Measurements from ENCODE around the gene SHROOM3. TPM values are rescaled to one million over a fixed set of nuclear protein-coding genes. Genes with fewer than 3 reads are reported as not detected.

SHROOM3 gene
- total and polyA plus RNA-seq, 10 donors = 0.37 to 23.9 (median 8.3) TPM

DNA sequence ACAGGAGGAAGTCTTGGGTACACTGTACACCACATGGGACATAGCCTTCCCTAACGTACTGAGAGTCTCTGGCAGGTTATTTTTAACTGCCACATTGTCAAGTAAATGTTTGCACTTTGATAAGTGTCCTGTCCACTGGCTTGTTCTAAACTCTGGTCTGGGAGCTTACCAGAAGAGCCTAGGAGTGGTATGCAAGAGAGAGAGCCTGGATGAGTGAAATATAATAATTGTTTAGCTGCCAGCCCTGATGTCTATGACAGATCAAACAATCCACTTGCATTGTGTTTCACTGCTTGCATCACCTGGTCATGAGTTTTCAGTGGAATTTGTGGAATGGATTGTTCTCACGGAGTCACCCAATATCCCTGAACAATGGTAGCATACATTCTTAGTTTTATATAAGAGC, 91.6 kb downstream of the SHROOM3 start:
- no peak overlapping the region for H3K27ac ChIP-seq
- no peaks in the 10 kb centered on the region for H3K36me3 ChIP-seq
- intact Hi-C loops (cut with DNase I; ENCODE audit: low total_unique reads) = no loop called here
- TF ChIP-seq CTCF (IDR thresholded peaks at IDR 0.05 in 8 of 11, conservative IDR thresholded peaks at IDR 0.05 in 3 of 11) = no peak
- no peak for TF ChIP-seq POLR2A (IDR thresholded peaks at IDR 0.05)
- TF ChIP-seq POLR2AphosphoS5 (IDR thresholded peaks at IDR 0.05) = no peak
- no peak overlapping the region for H3K4me3 ChIP-seq
- H3K9me3 ChIP-seq = peaks cover 0 to 3% (median 0%) of the 10 kb centered on the region in 8 donors
- no peaks in the 10 kb centered on the region for H3K4me1 ChIP-seq
- H3K27me3 ChIP-seq (replicated peaks in 1 of 7) = peaks cover 0 to 3% (median 0%) of the 10 kb centered on the region in 7 donors
- DNase-seq = no peak
- 41 to 52% (median 47%) methylated on average over 2 of the region's 2 CpGs for WGBS, 5 donors

- DNase-seq = no peak
- H3K36me3 ChIP-seq = no peaks in the 10 kb centered on the region
- peaks cover 0 to 3% (median 0%) of the 10 kb centered on the region in 7 donors for H3K27me3 ChIP-seq (replicated peaks in 1 of 7)
- WGBS, 5 donors = 81 to 90% (median 86%) methylated on average over 5 of the region's 5 CpGs
- no peaks in the 10 kb centered on the region for H3K9me3 ChIP-seq
- intact Hi-C loops (cut with DNase I; ENCODE audit: low total_unique reads) = no loop called here
- H3K4me3 ChIP-seq = no peak overlapping the region
- TF ChIP-seq POLR2A (IDR thresholded peaks at IDR 0.05) (no peak), CTCF (IDR thresholded peaks at IDR 0.05 in 8 of 11, conservative IDR thresholded peaks at IDR 0.05 in 3 of 11) (no peak), POLR2AphosphoS5 (IDR thresholded peaks at IDR 0.05) (no peak)
- H3K27ac ChIP-seq = no peak overlapping the region
- H3K4me1 ChIP-seq = no peaks in the 10 kb centered on the region
Measured at GRCh38 chr4:76527666-76528065, 92.6 kb downstream of the SHROOM3 start.

DNA sequence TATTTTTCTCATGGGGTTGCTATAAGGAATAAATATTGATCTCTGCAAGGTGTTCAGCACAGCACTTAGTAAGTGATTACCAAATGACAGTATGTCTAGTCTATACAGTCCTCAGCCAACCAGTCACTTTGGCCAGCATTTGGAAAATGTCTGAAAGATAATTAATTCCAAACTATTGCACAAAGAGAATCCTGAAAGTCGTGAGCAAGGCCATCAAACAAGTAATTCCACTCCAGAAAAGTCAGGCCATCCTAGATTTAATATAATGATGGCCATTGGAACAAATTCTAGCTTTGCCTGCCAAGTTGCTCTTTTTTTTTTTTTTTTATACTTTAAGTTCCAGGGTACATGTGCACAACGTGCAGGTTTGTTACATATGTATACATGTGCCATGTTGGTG, 96.6 kb downstream of the SHROOM3 start:
- no peak overlapping the region for H3K27ac ChIP-seq
- peaks cover 0 to 3% (median 0%) of the 10 kb centered on the region in 7 donors for H3K27me3 ChIP-seq (replicated peaks in 1 of 7)
- H3K4me1 ChIP-seq = no peaks in the 10 kb centered on the region
- no peaks in the 10 kb centered on the region for H3K9me3 ChIP-seq
- no peaks in the 10 kb centered on the region for H3K36me3 ChIP-seq
- DNase-seq = no peak
- TF ChIP-seq POLR2AphosphoS5 (IDR thresholded peaks at IDR 0.05) = no peak
- TF ChIP-seq POLR2A (IDR thresholded peaks at IDR 0.05) = no peak
- TF ChIP-seq CTCF (IDR thresholded peaks at IDR 0.05 in 8 of 11, conservative IDR thresholded peaks at IDR 0.05 in 3 of 11) = no peak
- no peak overlapping the region for H3K4me3 ChIP-seq
- intact Hi-C loops (cut with DNase I; ENCODE audit: low total_unique reads) = no loop called here
- 57 to 69% (median 63%) methylated on average over 2 of the region's 2 CpGs for WGBS, 5 donors

DNA sequence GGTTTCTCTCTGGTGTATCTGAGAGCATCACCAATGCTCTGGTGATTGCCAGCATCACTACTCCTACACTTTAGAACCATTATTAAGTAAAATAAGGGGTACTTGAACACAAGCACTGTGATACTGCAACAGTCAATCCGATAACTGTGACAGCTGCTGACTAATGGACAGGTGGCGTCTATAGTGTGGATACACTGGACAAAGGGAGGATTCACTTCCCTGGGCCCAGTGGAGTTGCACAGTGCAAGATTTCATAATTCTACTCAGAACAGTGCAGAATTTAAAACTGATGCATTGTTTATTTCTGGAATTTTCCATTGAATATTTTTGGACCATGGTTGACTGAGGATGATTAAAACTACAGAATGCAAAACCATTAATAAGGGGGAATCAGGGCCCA, 97.8 kb downstream of the SHROOM3 start:
- 61 to 78% (median 71%) methylated on average over 2 of the region's 2 CpGs for WGBS, 5 donors
- Histone ChIP-seq H3K4me3 (no peak overlapping the region), H3K9me3 (no peaks in the 10 kb centered on the region)

More for the DNA sequence above, 97.8 kb downstream of the SHROOM3 start:
- no peak for DNase-seq
- peaks cover 0 to 3% (median 0%) of the 10 kb centered on the region in 7 donors for H3K27me3 ChIP-seq (replicated peaks in 1 of 7)
- intact Hi-C loops (cut with DNase I; ENCODE audit: low total_unique reads) = no loop called here
- H3K4me1 ChIP-seq = no peaks in the 10 kb centered on the region
- TF ChIP-seq POLR2AphosphoS5 (IDR thresholded peaks at IDR 0.05) (no peak), CTCF (IDR thresholded peaks at IDR 0.05 in 8 of 11, conservative IDR thresholded peaks at IDR 0.05 in 3 of 11) (no peak), POLR2A (IDR thresholded peaks at IDR 0.05) (no peak)
- H3K27ac ChIP-seq = no peak overlapping the region
- no peaks in the 10 kb centered on the region for H3K36me3 ChIP-seq
